Activated naive CD8-positive, alpha-beta T cell treated with anti-CD3 and anti-CD28 coated beads, Interleukin-2, amount 50 U/mL, for 24 hours (primary cell): Measurements from ENCODE around the gene ISCU.
"Not testable (repeated sequence)": the region's sequence is repeated elsewhere in the genome, so short reads cannot be mapped to it uniquely, and the experiment has no call there.

Source experiments
- ATAC-seq: fragments of 150-1000 bp; cut with Tn5 transposase; one replicate; pipeline ENCODE4 v1.10.0; 2021
- DNase-seq: peaks from one replicate; pipeline ENCODE4 v3.0.0; 2021
- H3K27ac Mint-ChIP-seq: one replicate; pipeline ENCODE4 v1.8.0; 2021; ENCODE audit warnings: mild to moderate bottlenecking, mixed read lengths
- H3K27me3 Mint-ChIP-seq: one replicate; pipeline ENCODE4 v1.8.0; 2021; ENCODE audit warnings: mixed read lengths
- H3K36me3 Mint-ChIP-seq: one replicate; pipeline ENCODE4 v1.8.0; 2021; ENCODE audit warnings: low read depth, mixed read lengths
- H3K4me1 Mint-ChIP-seq: one replicate; pipeline ENCODE4 v1.8.0; 2021; ENCODE audit warnings: mixed read lengths
- H3K4me3 Mint-ChIP-seq: one replicate; pipeline ENCODE4 v1.8.0; 2021; ENCODE audit warnings: mild to moderate bottlenecking, moderate library complexity, mixed read lengths
- H3K9me3 Mint-ChIP-seq: one replicate; pipeline ENCODE4 v1.8.0; 2021; ENCODE audit warnings: mixed read lengths

ISCU gene

GRCh38 chr12:108584456-108585065 lies 22.2 kb downstream of the ISCU start:
- H3K36me3 Mint-ChIP-seq = no peaks in the 10 kb centered on the region
- peaks cover under 1% of the 10 kb centered on the region for H3K4me1 Mint-ChIP-seq
- no peaks in the 10 kb centered on the region for H3K9me3 Mint-ChIP-seq
- no peak overlapping the region for H3K4me3 Mint-ChIP-seq
- H3K27ac Mint-ChIP-seq = no peak overlapping the region
- H3K27me3 Mint-ChIP-seq = peaks cover 4% of the 10 kb centered on the region
- DNase-seq = no peak
- ATAC-seq = no peak

DNA sequence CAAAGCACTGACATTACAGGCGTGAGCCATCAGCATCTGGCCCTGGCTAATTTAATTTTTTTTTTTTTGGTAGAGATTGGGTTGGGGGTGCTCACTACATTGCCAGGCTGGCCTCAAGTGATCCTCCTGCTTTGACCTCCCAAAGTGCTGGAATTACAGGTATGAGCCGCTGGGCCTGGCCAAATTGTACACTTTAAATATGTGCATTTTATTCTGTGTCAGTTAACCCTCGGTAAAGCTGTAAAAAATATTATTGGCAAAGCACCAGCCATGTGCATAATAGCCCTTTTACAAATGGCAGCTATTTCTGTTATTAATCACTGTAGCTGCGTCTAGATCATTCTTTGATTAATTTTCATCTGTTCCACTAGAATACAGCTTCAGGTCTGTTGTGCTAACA lies 23.5 kb downstream of the ISCU start:
- ATAC-seq (no peak), DNase-seq (no peak)
- no peak overlapping the region for H3K27ac Mint-ChIP-seq
- H3K9me3 Mint-ChIP-seq = no peaks in the 10 kb centered on the region
- H3K36me3 Mint-ChIP-seq = no peaks in the 10 kb centered on the region
- H3K4me1 Mint-ChIP-seq = no peaks in the 10 kb centered on the region
- H3K27me3 Mint-ChIP-seq = peaks cover 4% of the 10 kb centered on the region
- H3K4me3 Mint-ChIP-seq = no peak overlapping the region

GRCh38 chr12:108586306-108586705 lies 23.9 kb downstream of the ISCU start:
- ATAC-seq (no peak), DNase-seq (no peak)
- Mint-ChIP-seq H3K9me3 (no peaks in the 10 kb centered on the region), H3K27me3 (peaks cover 4% of the 10 kb centered on the region), H3K4me3 (no peak overlapping the region), H3K27ac (no peak overlapping the region), H3K36me3 (no peaks in the 10 kb centered on the region), H3K4me1 (no peaks in the 10 kb centered on the region)

DNA sequence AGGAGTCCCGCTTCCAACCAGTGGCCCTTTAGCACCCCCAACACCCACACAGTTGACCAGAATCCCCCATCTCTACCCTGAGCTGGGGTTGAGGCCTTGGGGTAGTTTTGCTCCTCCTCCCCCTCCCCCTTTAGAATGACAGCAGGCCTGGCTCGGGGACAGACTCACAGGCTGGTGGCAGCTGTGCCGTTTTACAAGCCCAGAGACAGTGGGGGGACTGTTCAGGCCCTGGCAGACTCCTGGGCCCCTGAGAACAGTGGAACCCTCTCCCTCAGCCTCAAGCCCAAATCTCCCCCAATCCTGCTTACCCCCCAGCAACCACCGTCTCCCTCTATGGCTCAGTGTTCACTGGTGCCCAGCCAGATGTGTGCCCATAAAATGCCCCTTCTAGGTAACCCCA lies 25.4 kb downstream of the ISCU start:
- H3K4me1 Mint-ChIP-seq = no peaks in the 10 kb centered on the region
- no peak overlapping the region for H3K4me3 Mint-ChIP-seq
- DNase-seq (no peak), ATAC-seq (no peak)
- no peaks in the 10 kb centered on the region for H3K36me3 Mint-ChIP-seq
- peaks cover 4% of the 10 kb centered on the region for H3K27me3 Mint-ChIP-seq
- no peak overlapping the region for H3K27ac Mint-ChIP-seq
- H3K9me3 Mint-ChIP-seq = no peaks in the 10 kb centered on the region

DNA sequence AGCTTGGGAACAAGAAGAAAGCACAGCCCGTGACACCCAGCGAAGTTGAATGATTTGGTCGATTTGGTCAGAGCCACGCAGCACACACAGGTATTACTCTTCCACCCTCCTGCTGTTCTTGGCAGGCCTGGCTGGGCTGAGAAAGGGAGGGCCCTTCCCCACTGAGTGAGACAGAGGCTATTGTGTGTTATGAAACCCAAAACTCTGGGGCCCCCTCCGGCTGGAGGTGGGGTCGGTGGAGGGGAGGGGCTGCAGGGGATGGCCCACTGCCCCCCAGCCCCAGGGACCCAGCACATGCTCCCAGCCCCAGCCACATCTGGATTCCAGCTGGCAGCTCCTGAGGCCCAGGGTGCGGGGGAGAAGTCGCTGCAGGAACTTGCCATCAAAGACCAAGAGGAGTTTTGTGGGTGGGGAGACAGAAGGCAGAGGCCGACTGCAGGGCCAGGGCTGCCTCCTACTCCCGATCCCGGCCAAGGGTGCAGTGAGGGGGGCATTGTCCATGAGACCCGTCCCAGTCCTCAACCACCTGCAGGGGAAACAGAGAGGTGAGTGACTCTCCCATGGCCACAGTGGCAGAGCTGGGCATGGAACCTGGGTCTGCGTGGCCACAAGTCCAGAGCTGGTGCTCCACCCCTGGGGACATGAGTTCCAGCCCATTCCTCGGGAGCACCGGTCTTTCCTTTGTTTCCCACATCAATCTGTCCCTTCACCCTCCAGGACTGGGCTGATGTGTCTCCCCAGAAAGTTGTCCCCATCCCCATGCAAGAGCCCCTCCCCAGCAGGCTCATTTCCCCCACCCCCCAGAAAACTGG lies 26.8 kb downstream of the ISCU start:
- ATAC-seq (no peak), DNase-seq (no peak)
- Mint-ChIP-seq H3K4me1 (no peaks in the 10 kb centered on the region), H3K4me3 (no peak overlapping the region), H3K36me3 (no peaks in the 10 kb centered on the region), H3K27me3 (peaks cover 4% of the 10 kb centered on the region), H3K27ac (no peak overlapping the region), H3K9me3 (no peaks in the 10 kb centered on the region)

- Mint-ChIP-seq H3K36me3 (no peaks in the 10 kb centered on the region), H3K9me3 (no peaks in the 10 kb centered on the region), H3K4me3 (no peak overlapping the region), H3K4me1 (no peaks in the 10 kb centered on the region), H3K27ac (no peak overlapping the region), H3K27me3 (peaks cover under 1% of the 10 kb centered on the region)
- no peak for DNase-seq
- no peak for ATAC-seq
These were observed 27.4 kb downstream of the ISCU start for GRCh38 chr12:108589840-108590229.

- H3K27ac Mint-ChIP-seq, H3K9me3 Mint-ChIP-seq, H3K36me3 Mint-ChIP-seq, H3K4me3 Mint-ChIP-seq, ATAC-seq, DNase-seq, H3K27me3 Mint-ChIP-seq, H3K4me1 Mint-ChIP-seq: not testable (repeated sequence)
These were observed 28.1 kb downstream of the ISCU start for GRCh38 chr12:108590463-108590862.

DNA sequence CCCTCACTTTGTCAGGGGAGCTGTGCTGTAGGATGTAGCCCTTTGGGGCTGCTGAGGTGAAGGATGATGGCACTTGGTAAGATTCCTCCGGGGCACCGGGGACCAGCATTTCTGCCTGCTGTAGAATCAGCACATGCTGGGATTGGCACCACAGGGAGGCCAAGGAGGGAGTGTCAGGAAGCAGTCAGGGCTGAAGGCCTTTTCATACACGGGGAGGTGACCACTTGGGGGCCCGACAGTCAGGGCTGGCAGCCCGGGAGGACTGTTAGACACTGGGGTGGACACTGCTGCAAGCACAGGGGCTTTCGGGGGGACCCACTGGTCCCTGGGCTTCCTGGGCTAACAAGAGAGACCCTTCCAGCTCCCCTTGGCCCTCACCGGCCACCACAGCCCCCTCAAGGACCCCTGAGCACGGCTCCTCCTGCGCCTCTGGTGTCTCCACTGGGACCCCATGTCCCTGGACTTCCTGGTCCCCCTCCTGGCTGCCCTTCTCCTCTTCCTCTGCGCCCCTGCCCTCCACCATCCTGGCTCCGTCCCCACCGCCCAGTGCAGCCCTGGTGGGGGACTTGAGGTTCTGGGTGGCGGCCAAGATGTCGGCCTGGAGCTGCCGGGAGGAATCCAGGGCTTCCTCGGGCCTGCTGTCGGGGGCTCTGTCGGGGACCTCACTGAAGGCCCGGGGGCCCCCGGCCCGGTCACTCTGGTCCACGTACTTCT lies 29.0 kb downstream of the ISCU start:
- ATAC-seq (no peak), DNase-seq (no peak)
- H3K36me3 Mint-ChIP-seq = no peaks in the 10 kb centered on the region
- H3K27me3 Mint-ChIP-seq = no peaks in the 10 kb centered on the region
- H3K27ac Mint-ChIP-seq = no peak overlapping the region
- no peak overlapping the region for H3K4me3 Mint-ChIP-seq
- H3K9me3 Mint-ChIP-seq = no peaks in the 10 kb centered on the region
- H3K4me1 Mint-ChIP-seq = no peaks in the 10 kb centered on the region

DNA sequence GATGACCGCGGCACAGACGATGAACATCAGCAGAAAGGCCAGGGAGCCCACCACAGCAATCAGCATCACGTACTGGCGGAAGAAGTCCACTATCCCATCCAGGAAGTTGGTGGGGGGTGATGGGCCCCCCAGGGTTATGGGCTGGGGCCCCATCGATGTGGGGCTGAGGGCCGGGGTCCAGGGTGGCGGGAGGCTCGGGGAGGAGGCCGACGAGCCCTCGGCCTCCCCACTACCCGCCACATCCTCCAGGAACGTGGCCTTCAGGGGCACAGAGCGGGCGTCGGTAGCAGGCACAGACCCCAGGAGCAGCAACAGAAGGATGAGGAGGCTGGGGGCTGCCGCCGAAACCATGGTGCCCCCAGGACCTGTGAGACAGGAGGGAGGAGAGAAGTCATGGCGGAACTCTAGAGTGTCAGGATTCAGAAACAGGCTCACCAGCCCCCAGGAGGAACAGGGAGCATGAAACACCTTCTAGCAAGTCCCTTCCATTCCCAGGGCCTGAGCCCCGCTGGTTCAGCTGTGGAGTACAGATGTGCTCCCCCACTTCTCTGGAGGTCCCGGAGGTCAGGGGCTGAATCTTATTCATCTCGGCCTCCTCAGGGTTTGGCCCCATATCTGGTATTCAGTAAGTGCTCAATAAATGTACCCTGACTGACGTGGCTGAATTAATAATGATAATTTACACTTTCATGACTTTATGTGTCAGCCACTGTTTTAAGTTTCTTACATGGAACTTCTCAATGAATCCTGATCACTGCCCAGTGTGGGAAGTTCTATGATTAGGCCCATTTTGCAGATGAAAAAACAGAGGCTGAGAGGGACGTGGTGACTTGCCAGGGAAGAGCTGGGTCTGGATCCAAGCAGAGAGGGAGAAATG lies 29.9 kb downstream of the ISCU start:
- no peak overlapping the region for H3K4me3 Mint-ChIP-seq
- no peak for DNase-seq
- H3K27ac Mint-ChIP-seq = no peak overlapping the region
- no peaks in the 10 kb centered on the region for H3K9me3 Mint-ChIP-seq
- H3K36me3 Mint-ChIP-seq = no peaks in the 10 kb centered on the region
- no peak for ATAC-seq
- no peaks in the 10 kb centered on the region for H3K27me3 Mint-ChIP-seq
- H3K4me1 Mint-ChIP-seq = no peaks in the 10 kb centered on the region

DNA sequence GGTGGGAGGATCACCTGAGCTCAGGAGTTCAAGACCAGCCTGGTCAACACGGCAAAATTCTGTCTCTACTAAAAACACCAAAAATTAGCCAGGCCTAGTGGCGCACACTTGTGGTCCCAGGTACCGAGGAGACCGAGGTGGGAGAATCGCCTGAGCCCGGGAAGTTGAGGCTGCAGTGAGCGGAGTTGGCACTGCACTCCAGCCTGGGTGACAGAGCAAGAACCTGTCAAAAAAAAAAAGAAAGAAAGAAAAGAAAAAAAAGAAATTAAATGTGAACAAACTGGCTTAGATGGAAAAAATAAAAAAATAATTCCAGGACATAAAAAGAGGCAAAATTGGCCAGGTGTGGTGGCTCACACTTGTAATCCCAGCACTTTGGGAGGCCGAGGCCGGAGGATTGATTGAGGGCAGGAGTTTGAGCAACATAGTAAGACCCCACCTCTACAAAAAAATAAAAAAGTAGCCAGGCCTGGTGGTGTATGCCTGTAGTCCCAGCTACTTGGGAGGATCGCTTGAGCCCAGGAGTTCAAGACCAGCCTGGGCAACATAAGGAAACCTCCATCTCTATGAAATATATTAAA lies 32.0 kb downstream of the ISCU start:
- H3K36me3 Mint-ChIP-seq = no peaks in the 10 kb centered on the region
- no peaks in the 10 kb centered on the region for H3K9me3 Mint-ChIP-seq
- H3K4me3 Mint-ChIP-seq = no peak overlapping the region
- ATAC-seq (no peak), DNase-seq (no peak)
- H3K27ac Mint-ChIP-seq = no peak overlapping the region
- no peaks in the 10 kb centered on the region for H3K27me3 Mint-ChIP-seq
- H3K4me1 Mint-ChIP-seq = no peaks in the 10 kb centered on the region

DNA sequence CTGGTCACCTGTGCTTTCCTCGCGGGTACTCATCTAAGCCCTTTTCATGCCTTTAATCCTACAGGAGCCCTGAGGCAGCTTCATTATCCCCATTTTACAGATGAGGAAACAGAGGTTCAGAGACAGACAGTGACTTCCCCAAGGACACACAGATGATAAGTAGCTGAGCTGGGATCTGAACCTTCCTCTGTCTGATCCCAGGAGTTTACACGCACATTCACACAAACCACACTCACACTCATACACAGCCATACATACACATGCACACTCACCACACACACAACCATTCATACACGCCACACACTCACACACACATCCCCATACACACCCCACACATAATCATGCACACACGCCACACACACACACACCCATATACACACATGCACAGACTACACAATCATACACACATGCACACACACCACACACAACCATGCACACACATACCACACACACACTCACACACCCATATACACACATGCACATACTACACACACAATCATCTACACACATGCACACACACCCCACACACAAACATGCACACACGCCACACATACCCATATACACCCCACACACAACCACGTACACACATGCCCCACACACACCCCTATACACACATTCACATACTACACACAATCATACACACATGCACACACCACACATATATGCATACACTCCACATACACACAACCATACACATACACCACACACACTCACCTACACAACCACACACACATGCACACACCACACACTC lies 32.7 kb downstream of the ISCU start:
- H3K4me3 Mint-ChIP-seq = no peak overlapping the region
- no peaks in the 10 kb centered on the region for H3K36me3 Mint-ChIP-seq
- ATAC-seq = no peak
- H3K9me3 Mint-ChIP-seq = no peaks in the 10 kb centered on the region
- DNase-seq = no peak
- H3K27ac Mint-ChIP-seq = no peak overlapping the region
- no peaks in the 10 kb centered on the region for H3K27me3 Mint-ChIP-seq
- no peaks in the 10 kb centered on the region for H3K4me1 Mint-ChIP-seq

DNA sequence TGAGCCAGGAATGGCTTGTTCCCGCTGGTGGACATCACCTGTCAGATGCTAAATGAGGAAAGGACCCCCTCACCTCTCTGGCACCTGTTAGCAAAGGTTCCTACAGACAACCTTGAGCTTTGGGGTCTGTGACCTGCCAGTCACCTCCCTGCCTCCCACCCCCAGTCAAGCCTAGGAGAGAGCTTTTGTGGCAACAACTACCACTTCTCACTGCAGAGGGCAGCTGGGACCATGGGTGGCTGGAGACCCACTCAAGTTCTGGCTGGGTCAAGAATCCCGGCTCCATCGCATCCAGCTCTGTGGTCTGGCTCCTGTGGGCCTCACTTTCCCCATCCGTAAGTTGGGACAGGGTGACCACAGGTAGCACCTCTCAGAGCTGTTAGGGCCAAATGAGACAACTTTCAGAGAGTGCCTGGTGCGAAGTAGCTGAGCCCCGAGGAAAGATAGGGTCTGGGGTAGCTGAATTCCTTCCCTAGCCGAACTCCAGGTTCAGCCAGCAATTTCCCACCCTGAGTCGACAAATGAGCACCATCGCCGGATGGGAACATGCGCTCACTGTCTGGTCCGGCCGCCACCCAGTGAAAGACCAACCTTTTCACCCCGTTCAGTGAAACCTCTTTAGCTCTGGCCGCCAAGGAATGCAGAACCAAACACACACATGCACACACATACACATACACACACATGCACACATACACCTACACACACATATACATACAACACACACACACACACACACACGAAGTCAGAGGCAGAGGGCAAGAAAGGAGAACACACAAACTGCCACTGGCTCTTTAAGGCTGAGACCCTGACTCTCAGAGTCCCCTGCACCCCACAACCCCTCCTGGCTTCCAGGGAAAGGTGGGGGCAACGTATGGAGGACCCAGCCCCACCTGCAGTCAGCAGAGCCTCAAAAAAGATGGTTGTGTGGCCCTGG lies 33.6 kb downstream of the ISCU start:
- Mint-ChIP-seq H3K4me3 (no peak overlapping the region), H3K36me3 (no peaks in the 10 kb centered on the region)

More for the DNA sequence above, 33.6 kb downstream of the ISCU start:
- Mint-ChIP-seq H3K9me3 (no peaks in the 10 kb centered on the region), H3K27me3 (no peaks in the 10 kb centered on the region), H3K27ac (no peak overlapping the region), H3K4me1 (no peaks in the 10 kb centered on the region)
- DNase-seq = no peak
- ATAC-seq = no peak
